T-helper 2 cell (primary cell): Measurements from ENCODE around the gene KRTAP5-9.
"Not testable (repeated sequence)": the region's sequence is repeated elsewhere in the genome, so short reads cannot be mapped to it uniquely, and the experiment has no call there.

Source experiments
- DNase-seq, 5 experiments: peaks; one replicate each; pipeline versions ENCODE4 v3.0.0 to v3.0.0-alpha.2; 2012 to 2022

Gene KRTAP5-9

DNA sequence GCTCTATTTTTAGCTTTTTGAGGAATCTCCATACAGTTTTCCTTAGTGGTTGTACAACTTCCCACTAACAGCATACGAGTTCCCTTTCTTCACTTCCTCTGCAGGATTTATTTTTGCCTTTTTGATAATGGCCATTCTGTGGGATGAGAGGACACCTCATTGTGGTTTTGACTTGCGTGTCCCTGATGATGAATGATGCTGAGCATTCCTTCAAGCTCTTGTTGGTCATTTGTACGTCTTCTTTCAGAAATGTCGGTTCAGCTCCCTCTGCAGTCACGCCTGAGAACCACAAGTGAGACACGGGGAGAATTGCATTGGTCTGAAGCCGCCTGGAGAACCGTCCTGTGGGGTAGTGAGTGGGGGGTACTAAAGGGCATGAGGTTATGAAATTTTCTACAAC, 15.2 kb downstream of the KRTAP5-9 start:
- DNase-seq = peak in 1 of 5 experiments; percentile 24

DNA sequence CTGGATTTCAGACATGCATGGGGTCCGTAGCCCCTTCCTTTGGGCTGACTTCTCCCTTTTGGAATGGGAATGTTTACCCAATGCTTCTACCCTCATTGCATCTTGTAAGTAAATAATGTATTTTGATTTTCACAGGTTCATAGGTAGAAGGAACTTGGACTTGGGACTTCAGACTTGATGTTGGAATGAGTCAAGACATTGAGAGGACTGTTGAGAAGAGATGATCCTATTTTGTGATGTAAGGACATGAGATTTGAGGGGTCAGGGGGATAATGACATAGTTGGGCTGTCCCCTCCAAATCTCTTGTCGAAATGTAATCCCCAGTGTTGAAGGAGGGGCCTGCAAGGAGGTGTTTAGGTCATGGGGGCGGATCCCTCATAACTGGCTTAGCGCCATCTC, 16.2 kb downstream of the KRTAP5-9 start:
- no peak for DNase-seq

DNA sequence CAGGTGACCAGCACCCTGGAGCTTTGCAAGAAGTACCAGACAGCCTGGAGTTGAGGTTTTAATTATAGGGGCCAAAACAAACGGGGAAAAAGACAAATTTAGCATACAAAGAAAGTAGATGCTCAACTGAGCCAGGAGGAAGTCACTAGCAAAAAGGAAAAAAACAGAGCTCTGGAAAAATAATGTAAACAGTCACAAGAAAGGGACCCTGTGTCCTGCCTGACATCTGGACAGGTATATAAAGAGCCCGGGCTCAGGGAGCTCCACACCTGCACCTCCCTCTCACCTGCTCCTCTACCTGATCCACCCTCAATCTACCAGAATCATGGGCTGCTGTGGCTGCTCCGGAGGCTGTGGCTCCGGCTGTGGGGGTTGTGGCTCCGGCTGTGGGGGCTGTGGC, 17.0 kb downstream of the KRTAP5-9 start, which contains the start of gene KRTAP5-10:
Gene KRTAP5-10 (plus strand): TSS at position 301 of the 400 bp plus-strand sequence. CDS start 25 bp downstream, at position 326.
- no peak for DNase-seq

DNA sequence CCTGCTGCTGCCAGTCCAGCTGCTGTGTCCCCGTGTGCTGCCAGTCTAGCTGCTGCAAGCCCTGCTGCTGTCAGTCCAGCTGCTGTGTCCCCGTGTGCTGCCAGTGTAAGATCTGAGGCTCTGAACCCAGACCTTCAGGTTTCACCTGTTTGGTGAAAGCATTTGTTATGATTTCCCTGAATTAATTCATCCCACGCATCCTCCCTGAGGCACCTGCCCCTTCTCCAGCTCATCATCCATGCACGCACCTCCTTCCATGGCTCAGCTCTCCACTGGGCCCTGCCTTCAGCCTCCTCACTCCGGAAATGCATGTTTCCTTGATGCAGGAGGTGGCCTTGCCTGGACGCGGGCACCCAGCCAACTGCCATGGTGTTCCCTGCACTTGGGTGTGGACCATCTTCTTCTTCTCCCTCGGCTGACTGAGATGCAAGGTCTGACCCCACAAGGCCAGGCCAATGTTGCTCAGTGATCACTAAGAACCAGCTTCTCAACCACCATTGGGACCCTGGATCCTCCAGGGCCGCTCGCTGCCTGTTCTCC, 17.9 kb downstream of the KRTAP5-9 start:
- no peak for DNase-seq

DNA sequence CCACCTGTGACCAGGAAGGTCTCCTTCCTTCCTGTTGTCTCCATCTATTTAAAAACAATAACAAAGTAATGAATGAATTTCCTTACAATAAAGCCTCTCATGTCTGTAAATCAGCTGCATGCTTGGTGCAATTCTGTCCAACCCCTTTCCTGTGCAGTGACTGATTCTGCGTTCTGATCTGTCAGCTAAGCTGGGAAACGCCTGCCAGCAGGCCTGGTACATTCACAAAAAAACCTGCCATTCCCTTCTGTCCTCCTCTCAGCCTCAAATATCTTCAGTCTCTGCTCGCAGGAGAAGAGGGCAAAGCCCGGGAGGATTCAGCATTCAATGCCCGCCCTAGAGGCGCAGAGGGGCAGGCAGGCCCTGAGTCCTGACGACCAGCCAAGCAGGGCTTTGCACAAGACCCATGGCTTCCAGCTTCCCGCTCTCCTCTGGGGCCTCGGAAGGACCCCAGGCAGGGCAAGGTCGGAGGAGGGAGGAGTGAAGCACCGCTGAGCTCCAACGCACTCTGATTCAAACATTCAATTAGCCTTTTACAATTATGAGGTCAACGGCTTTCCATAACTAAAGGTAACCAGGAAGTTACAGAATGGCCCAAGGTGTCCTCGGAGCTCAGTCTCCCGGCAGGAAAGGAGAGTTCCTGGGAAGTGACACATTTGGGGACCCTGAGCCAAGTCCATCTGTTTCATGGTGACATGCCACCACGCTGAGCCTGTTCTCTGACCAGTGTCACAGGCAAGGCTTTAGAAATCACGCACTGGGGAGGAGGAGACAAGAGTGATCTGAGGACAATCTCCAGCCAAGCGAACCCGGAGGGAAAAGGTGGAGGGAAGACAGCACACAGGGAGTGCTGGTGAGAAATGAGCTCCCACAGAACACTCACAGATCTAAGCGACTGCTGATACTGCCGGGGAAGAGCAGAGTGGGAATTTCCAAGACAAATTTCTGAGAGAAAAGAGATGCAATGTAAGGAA, 18.7 kb downstream of the KRTAP5-9 start:
- not testable (repeated sequence) for DNase-seq

DNA sequence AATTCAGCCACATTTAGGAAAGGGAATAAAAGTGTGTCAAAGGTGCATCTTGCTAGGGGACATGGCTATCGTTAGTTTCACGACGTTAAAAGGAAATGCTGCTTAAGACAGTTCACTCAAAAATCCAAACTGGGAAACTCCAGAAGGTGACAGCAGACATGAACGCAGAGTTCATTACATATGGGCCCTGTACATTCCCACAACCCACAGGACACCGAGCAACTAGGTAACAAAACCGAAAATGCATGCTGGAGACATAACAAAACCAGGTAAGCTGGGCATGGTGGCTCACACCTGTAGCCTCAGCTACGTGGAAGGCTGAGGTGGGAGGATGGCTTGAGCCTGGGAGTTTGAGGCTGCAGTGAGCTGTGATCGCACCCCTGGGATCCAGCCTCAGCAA, 19.4 kb downstream of the KRTAP5-9 start:
- not testable (repeated sequence) for DNase-seq

DNA sequence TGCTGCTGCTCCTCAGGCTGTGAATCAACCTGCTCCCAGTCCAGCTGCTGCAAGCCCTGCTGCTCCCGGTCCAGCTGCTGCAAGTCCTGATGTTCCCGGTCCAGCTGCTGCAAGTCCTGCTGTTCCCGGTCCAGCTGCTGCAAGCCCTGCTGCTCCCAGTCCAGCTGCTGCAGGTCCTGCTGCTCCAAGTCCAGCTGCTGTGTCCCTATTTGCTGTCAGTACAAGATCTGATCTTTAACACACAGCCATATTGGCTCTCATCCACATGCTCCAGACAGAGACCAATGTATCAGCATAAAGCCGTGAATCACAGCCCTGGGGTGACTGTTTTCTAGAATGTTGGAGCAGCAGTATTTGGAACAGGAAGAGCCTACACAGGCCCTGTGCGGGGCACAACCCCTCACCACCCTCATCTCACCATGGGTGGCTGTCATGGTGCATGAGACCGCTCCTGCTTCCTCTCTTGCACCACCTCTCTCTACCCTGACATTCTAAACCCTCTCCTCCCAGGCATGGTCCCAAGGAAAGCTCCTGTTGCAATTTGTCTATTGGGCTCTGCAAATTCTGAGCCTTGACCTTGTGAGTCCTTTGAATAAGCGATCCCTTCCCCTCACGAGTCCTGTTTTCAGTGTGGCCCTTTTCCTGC, 20.6 kb downstream of the KRTAP5-9 start:
- no peak for DNase-seq

DNA sequence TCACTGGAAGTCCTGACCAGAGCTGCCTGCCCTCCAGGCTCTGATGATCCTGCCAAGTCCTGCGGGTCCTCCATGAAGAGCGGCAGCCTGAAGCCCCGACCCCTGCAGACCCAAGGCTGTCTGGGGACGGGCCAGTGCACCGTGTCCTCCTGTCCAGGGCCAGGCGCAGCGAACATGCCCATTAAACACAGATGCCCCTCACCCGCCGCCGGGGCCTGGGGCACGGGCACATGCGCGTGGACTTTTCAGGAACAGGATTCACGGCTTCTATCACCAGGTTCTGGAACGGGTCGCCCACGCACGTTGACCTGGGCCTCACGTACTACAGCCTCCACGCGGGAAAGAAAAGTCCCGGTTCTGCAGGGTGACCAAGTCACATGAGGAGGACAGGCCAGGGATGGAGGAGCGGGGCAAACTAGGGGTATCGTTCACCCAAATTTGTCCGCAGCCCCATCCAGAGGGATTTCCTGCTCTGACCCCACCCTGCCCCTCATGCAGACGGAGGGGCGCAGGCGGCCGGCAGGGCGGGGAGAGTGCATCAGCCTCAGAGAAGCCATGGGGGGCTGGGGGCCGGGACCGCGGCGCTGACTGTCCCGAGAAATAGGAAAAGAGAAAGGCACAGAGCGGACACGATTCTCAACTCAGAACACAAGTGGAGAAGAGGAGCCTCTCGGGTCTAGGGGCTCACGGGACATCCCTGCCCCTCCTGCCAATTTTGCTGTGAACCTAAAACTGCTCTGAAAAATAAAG, 23.1 kb downstream of the KRTAP5-9 start:
- not testable (repeated sequence) for DNase-seq

DNA sequence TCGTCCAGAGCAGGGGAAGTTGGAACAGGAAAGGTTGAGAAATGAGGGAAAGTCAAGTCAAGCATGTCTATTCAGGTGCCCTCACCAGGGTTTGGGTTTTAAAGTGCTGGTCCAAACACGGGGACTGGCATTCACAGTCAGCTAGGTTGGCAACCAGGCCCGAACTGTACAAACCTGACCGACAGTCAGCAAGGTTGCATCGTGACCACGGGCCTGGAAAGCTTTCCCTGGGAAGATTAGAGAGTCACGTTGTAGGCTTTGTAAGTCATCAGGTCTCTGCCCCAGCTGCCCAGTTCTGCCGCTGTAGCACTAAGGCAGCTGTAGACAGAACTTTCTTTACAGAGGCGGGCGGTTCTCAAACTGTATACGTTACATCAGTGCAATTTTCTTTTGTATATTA, 24.6 kb downstream of the KRTAP5-9 start:
- no peak for DNase-seq

DNA sequence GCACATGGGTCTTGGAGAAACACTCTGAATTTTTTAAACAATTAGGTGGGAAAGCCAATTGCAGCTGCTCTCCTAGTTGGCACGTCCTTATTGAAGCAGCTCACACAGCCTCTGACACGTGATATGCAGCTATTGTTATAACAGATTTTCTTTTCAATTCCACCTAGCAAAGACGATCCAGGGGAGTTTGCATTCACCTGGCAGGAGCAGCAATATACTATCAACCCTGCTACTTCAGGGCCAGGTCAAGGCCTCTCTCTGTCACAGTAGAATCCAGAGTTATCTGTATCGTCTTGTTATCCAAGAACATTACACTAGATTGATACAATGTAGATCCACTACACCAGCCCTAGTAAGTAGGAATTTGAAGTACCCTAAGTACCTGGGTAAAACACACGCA, 26.2 kb downstream of the KRTAP5-9 start:
- no peak for DNase-seq

DNA sequence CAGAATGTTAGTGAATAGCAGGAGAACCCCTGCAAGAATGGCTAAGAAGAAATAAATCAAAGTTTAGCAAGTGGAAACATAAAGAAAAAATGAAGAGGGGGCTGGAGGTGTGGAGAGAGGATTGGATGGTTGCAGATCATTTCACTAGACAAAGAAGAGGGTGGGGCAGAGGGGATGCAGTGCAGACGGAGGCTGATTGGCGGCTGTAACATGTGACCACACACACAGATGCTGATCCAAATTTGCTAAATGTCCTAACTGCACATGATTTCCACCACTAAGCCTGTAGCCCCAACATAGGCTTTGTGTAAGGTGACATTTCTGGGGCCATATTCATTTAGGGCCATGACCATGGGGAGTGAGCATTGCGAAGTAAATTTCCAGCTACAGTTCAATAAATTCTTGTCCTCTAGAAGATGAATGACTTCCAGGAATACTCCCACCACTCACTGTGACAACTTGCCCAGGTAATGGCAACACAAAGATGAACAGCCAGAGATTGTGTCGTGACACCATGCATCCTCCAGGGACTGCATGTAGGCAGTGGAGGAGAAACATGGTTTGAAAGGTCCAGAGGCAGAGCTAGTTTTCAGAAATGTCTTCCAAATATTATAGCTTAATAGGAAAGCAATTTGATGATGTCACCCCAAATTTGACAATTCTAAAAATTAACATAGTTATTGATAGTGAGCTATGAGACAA, 27.7 kb downstream of the KRTAP5-9 start:
- DNase-seq = no peak

DNA sequence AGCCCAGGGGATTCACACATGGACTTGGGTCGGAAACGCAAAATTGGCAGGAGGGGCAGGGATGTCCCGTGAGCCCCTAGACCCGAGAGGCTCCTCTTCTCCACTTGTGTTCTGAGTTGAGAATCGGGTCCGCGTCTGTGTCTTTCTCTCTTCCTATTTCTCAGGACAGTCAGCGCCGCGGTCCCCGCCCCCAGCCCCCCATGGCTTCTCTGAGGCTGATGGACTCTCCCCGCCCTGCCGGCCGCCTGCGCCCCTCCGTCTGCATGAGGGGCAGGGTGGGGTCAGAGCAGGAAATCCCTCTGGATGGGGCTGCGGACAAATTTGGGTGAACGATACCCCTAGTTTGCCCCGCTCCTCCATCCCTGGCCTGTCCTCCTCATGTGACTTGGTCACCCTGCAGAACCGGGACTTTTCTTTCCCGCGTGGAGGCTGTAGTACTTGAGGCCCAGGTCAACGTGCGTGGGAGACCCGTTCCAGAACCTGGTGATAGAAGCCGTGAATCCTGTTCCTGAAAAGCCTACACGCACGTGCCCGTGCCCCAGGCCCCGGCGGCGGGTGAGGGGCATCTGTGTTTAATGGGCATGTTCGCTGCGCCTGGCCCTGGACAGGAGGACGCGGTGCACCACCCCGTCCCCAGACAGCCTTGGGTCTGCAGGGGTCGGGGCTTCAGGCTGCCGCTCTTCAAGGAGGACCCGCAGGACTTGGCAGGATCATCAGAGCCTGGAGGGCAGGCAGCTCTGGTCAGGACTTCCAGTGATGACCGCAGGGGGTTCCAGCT, 28.7 kb downstream of the KRTAP5-9 start:
- not testable (repeated sequence) for DNase-seq

DNA sequence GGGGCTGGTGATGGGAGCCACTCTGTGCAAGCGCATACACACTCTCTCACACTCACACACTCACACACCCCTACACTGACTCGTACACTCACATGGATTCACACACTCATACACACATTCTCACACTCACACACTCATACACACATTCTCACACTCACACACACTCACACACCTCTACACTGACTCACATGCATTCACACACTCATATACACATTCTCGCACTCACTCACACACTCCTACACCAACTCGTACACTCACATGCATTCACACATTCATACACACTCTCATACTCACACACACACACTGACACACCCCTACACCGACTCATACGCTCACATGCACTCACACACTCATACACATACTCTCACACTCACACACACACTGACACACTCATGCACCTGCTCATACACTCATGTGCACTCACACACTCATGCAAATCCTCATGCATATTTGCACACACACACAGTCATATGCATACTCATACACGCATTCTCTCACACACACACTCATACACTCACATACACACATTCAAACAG, 29.3 kb downstream of the KRTAP5-9 start:
- no peak for DNase-seq

DNA sequence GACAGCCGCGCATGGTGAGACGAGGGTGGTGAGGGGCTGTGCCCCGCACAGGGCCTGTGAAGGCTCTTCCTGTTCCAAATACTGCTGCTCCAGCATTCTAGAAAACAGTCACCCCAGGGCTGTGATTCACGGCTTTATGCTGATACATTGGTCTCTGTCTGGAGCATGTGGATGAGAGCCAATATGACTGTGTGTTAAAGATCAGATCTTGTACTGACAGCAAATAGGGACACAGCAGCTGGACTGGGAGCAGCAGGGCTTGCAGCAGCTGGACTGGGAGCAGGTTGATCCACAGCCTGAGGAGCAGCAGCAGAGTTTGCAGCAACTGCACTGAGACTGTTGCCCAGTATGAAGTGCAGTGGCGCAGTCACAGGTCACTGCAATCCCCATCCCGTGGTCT, 31.3 kb downstream of the KRTAP5-9 start:
- DNase-seq = not testable (repeated sequence)

DNA sequence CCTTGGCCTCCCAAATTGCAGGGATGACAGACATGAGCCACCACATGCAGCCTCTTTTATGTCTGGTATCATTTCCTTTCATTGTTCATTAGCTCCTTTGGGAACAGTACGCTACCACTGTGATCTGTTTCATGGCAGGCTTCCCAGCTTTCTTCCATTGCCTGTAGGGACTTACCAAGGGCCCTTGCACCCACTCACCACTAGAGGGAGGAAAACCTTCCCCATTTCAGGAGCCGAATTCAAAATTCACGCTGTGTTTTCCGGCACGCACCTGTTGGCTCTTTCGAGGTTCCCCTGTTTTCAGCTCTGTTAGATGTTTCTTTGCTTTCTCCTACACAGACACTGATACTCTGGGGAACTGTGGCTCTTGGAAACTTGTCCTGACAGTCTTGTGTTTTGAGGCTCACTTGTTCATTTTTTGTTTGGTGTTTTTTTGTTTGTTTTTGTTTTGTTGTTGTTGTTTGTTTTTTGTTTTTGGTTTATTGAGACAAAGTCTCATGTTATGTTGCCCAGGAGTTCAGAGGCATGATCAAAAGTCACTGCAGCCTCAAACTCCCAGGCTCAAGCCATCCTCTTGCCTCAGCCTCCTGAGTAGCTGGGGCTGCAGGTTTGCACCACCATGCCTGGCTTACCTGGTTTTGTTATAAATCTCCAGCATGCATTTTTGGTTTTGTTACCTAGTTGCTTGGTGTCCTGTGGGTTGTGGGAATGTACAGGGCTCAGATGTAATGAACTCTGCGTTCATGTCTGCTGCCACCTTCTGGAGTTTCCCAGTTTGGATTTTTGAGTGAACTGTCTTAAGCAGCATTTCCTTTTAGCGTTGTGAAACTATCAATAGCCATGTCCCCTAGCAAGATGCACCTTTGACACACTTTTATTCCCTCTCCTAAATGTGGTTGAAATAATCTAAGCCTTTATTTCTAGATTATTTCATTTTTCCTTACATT, 32.1 kb downstream of the KRTAP5-9 start:
- no peak for DNase-seq

DNA sequence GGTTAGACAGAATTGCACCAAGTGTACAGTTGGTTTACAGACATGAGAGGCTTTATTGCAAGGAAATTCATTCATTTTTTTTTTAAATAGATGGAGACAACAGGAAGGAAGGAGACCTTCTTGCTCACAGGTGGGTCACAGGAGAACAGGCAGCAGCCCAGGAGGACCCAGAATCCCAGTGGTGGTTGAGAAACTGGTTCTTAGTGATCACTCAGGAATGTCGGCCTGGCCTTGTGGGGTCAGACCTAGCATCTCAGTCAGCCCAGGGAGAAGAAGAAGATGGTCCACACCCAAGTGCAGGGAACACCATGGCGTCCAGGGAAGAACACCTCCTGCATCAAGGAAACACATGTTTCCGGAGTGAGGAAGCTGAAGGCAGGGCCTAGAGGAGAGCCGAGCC, 33.6 kb downstream of the KRTAP5-9 start:
- DNase-seq = no peak

DNA sequence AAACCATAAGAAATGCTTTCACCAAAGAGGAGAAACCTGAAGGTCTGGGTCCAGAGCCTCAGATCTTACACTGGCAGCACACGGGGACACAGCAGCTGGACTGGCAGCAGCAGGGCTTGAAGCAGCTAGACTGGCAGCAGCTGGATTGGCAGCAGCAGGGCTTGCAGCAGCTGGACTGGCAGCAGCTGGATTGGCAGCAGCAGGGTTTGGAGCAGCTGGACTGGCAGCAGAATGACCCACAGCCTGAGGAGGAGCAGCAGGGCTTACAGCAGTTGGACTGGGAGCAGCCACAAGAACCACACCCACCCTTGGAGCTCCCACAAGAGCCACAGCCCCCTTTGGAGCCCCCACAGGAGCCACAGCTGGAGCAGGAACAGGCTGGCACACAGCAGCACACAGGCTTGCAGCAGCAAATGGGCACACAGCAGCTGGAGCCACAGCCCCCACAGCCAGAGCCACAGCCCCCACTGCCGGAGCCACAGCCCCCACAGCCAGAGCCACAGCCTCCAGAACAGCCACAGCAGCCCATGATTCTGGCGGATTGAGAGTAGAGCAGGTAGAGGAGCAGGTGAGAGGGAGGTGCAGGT, 34.2 kb downstream of the KRTAP5-9 start, which contains the start of gene KRTAP5-11:
Gene KRTAP5-11 (minus strand): TSS at position 567 of the 587 bp plus-strand sequence. CDS start 38 bp downstream, at position 529.
- no peak for DNase-seq

DNA sequence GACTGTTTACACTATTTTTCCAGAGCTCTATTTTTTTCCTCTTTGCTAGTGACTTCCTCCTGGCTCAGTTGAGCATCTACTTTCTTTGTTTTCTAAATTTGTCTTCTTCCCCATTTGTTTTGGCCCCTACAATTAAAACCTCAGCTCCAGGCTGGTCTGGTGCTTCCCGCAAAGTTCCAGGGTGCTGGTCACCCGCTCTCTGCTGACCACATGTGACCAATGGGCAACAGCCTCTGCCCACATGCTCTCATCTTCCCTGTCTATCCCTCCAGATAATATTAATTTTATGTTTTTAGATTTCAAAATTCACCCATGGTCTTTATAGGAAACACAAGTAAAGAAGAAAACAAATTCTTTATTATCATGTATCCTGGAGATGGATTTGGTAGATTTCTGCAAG, 34.7 kb downstream of the KRTAP5-9 start:
- DNase-seq = not testable (repeated sequence)

DNA sequence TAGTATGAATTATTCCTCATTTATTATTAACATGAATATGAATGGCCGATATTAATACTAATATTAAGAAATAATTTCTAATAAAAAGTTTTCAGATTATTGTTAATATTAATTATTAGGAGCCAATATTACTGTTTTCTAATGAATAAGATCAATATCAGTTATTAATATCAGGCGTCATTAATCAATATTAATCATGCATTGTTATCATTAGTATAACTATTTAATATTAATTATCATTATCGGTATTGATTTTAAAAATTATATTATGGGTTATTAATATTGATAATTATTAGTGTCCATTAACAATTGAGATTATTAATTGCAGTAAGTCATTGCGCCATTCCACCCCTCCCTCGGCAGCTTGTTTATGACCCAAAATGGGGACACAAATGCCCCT, 37.5 kb downstream of the KRTAP5-9 start:
- DNase-seq = not testable (repeated sequence)
